GM12878 (cell line): ENCODE results near the gene NLRP5. TPM values are rescaled to one million over a fixed set of nuclear protein-coding genes. Genes with fewer than 3 reads are reported as not detected.

Source experiments
- ATAC-seq: fragments of 200-7000 bp; cut with Tn5 transposase; 3 replicates; pipeline ENCODE4 v1.9.1; 2020; ENCODE audit warnings: mild to moderate bottlenecking, moderate library complexity
- BruUV-seq: library from RNA; stranded (reverse); fragments of 400-500 nt; replicated peaks from 2 replicates; lab custom pipeline; 2021; lab: Mats Ljungman, UMichigan
- CTCF ChIA-PET: fragments of 300-600 bp; sonication (Branson Sonifier 250); formaldehyde crosslinking; extraction: SDS; loops from one replicate; lab custom pipeline; 2021; ENCODE audit warnings: inconsistent platforms; lab: Yijun Ruan, JAX
- POLR2A ChIA-PET: fragments of 350-600 bp; formaldehyde crosslinking; extraction: SDS; loops from one replicate; lab custom pipeline; 2021; ENCODE audit warnings: inconsistent platforms; lab: Charles Lee
- RAD21 ChIA-PET: fragments of 300-600 bp; sonication (Branson Sonifier 250); formaldehyde crosslinking; loops from one replicate; lab custom pipeline; 2023; ENCODE audit warnings: antibody characterized with exemption; ENCODE audit not compliant: unreplicated experiment; lab: Charles Lee
- SMC1A ChIA-PET: fragments of 300-600 bp; sonication (Branson Sonifier 250); formaldehyde crosslinking; loops from one replicate; lab custom pipeline; 2023; ENCODE audit not compliant: unreplicated experiment, uncharacterized antibody; lab: Charles Lee
- DNase-seq: peaks from one replicate; pipeline ENCODE4 v3.0.0-alpha.2; 2011; ENCODE audit warnings: low read depth, low spot score
- FAIRE-seq: peaks from 3 replicates; lab custom pipeline; 2011; peaks lifted over from hg19 to GRCh38; lab: Jason Lieb, UNC
- H2AFZ ChIP-seq: 2 replicates; pipeline ENCODE4 v1.6.0; 2011; ENCODE audit warnings: low read depth, low read length, control low read depth; ENCODE audit not compliant: control insufficient read depth
- H3K27ac ChIP-seq: 2 replicates; pipeline ENCODE4 v1.5.1; 2011; ENCODE audit warnings: control low read depth; ENCODE audit not compliant: control insufficient read depth, insufficient read depth
- H3K27me3 ChIP-seq, 2 experiments: replicated peaks in 1 of 2; 2 replicates each; pipeline versions ENCODE4 v1.6.0 to v1.6.1; 2011; ENCODE audit warnings: low read length in 1 of 2; ENCODE audit not compliant: control insufficient read depth in 2 of 2, insufficient read depth in 2 of 2
- H3K36me3 ChIP-seq, 2 experiments: 2 replicates each; pipeline ENCODE4 v1.5.1; 2011; ENCODE audit warnings: low read length in 1 of 2; ENCODE audit not compliant: control insufficient read depth in 2 of 2, insufficient read depth in 2 of 2
- H3K4me1 ChIP-seq: 2 replicates; pipeline ENCODE4 v1.6.1; 2011; ENCODE audit warnings: mild to moderate bottlenecking, low read length, moderate library complexity, mixed read lengths; ENCODE audit not compliant: control insufficient read depth, insufficient read depth
- H3K4me2 ChIP-seq: 2 replicates; pipeline ENCODE4 v1.6.0; 2011; ENCODE audit warnings: control low read depth; ENCODE audit not compliant: control insufficient read depth, insufficient read depth
- H3K4me3 ChIP-seq: fragments of 200-600 bp; sonication (generic); 2 replicates; pipeline ENCODE4 v1.5.1; 2016
- H3K79me2 ChIP-seq: 2 replicates; pipeline ENCODE4 v1.6.0; 2011; ENCODE audit warnings: low read length; ENCODE audit not compliant: control insufficient read depth, insufficient read depth
- H3K9ac ChIP-seq: 2 replicates; pipeline ENCODE4 v1.8.0; 2011; ENCODE audit warnings: low read length, control low read depth, mixed read lengths; ENCODE audit not compliant: control insufficient read depth, insufficient read depth
- H3K9me3 ChIP-seq: replicated peaks from 3 replicates; pipeline ENCODE4 v1.5.1; 2011; ENCODE audit warnings: mild to moderate bottlenecking, low read length; ENCODE audit not compliant: control insufficient read depth, insufficient read depth
- H4K20me1 ChIP-seq: 2 replicates; pipeline ENCODE4 v1.6.0; 2011; ENCODE audit not compliant: control insufficient read depth, insufficient read depth
- ATF7 ChIP-seq: fragments of 450-650 bp; IDR thresholded peaks from 2 replicates; pipeline ENCODE4 v1.6.1; 2016; ENCODE audit warnings: low read depth, mild to moderate bottlenecking
- BHLHE40 ChIP-seq, 2 experiments: fragments of 450-650 bp in 1 of 2; IDR thresholded peaks; 2 replicates each; pipeline ENCODE4 v1.6.1; 2011 to 2017; ENCODE audit warnings: low read depth in 2 of 2, borderline replicate concordance in 1 of 2, improper control_type of control experiment in 1 of 2, low read length in 1 of 2, mild to moderate bottlenecking in 1 of 2
- BMI1 ChIP-seq: fragments of 450-650 bp; IDR thresholded peaks from 2 replicates; pipeline ENCODE4 v1.6.1; 2016; ENCODE audit warnings: mild to moderate bottlenecking, moderate library complexity, borderline replicate concordance
- CHD1 ChIP-seq: IDR thresholded peaks from 2 replicates; pipeline ENCODE4 v1.6.1; 2012; ENCODE audit warnings: low read depth, low read length, improper control_type of control experiment
- E2F8 ChIP-seq: fragments of 450-650 bp; IDR thresholded peaks from 2 replicates; pipeline ENCODE4 v1.6.1; 2018; ENCODE audit warnings: mild to moderate bottlenecking, low read depth, moderate library complexity; ENCODE audit not compliant: partially characterized antibody
- EP300 ChIP-seq, 2 experiments: fragments of 150-350 bp in 1 of 2; IDR thresholded peaks; 2 replicates each; pipeline ENCODE4 v1.6.1; 2011 to 2012; ENCODE audit warnings: low read depth in 2 of 2, low read length in 2 of 2, borderline replicate concordance in 1 of 2, improper control_type of control experiment in 1 of 2, inconsistent platforms in 1 of 2; ENCODE audit not compliant: control insufficient read depth in 1 of 2
- GABPA ChIP-seq: IDR thresholded peaks from 2 replicates; pipeline ENCODE4 v1.6.1; 2014; ENCODE audit warnings: antibody characterized with exemption, low read depth, mild to moderate bottlenecking, inconsistent platforms
- HDAC2 ChIP-seq: fragments of 200-600 bp; sonication (generic); IDR thresholded peaks from 2 replicates; pipeline ENCODE4 v1.6.1; 2017
- MYB ChIP-seq: fragments of 150-350 bp; IDR thresholded peaks from 2 replicates; pipeline ENCODE4 v1.6.1; 2014; ENCODE audit warnings: mild to moderate bottlenecking, low read depth, low read length, borderline replicate concordance
- MYC ChIP-seq: IDR thresholded peaks from 2 replicates; pipeline ENCODE4 v1.6.1; 2011; ENCODE audit warnings: mild to moderate bottlenecking, low read length, moderate library complexity, inconsistent platforms; ENCODE audit not compliant: insufficient read depth, insufficient replicate concordance, insufficient read length, severe bottlenecking
- NRF1 ChIP-seq: conservative IDR thresholded peaks from 2 replicates; pipeline ENCODE4 v1.6.1; 2011; ENCODE audit warnings: mild to moderate bottlenecking, low read depth, low read length, improper control_type of control experiment
- PML ChIP-seq: IDR thresholded peaks from 2 replicates; pipeline ENCODE4 v1.6.1; 2012; ENCODE audit warnings: low read length, inconsistent platforms
- RAD51 ChIP-seq: fragments of 450-650 bp; IDR thresholded peaks from 2 replicates; pipeline ENCODE4 v1.6.1; 2016; ENCODE audit warnings: moderate library complexity, mild to moderate bottlenecking, inconsistent platforms
- SMAD1 ChIP-seq: fragments of 450-650 bp; IDR thresholded peaks from 2 replicates; pipeline ENCODE4 v1.6.1; 2018; ENCODE audit warnings: mild to moderate bottlenecking, low read depth; ENCODE audit not compliant: partially characterized antibody
- STAT1 ChIP-seq: fragments of 450-650 bp; conservative IDR thresholded peaks from 2 replicates; pipeline ENCODE4 v1.6.1; 2014; ENCODE audit warnings: antibody characterized with exemption, mild to moderate bottlenecking
- TCF7 ChIP-seq: IDR thresholded peaks from 2 replicates; pipeline ENCODE4 v1.6.1; 2014; ENCODE audit warnings: antibody characterized with exemption, borderline replicate concordance
- USF2 ChIP-seq: IDR thresholded peaks from 2 replicates; pipeline ENCODE4 v1.6.1; 2011; ENCODE audit warnings: low read depth, low read length, improper control_type of control experiment, borderline replicate concordance
- ZZZ3 ChIP-seq: IDR thresholded peaks from 2 replicates; pipeline ENCODE4 v1.6.1; 2011; ENCODE audit warnings: low read depth; ENCODE audit not compliant: control insufficient read depth, insufficient read length
- whole genome bisulfite sequencing: methylation state at CpG from one replicate; pipeline ENCODE4 v1.1.6; 2016; ENCODE audit warnings: low lambda C conversion rate; ENCODE audit not compliant: insufficient replicate concordance, insufficient coverage; ENCODE audit errors: missing lambda C conversion rate; 5-methylcytosine and 5-hydroxymethylcytosine counted together
- in situ Hi-C: fragments of 300-500 bp; cut with MboI; formaldehyde crosslinking; loops from 9 replicates; pipeline ENCODE4 v1.14.3; 2018; ENCODE audit warnings: mixed read lengths
- intact Hi-C: fragments of 100-400 bp; cut with micrococcal nuclease; formaldehyde crosslinking; loops from one replicate; pipeline ENCODE4 v1.14.2; 2022; ENCODE audit not compliant: unreplicated experiment
- polyA plus RNA-seq, 11 experiments: library from polyadenylated mRNA; depleted of rRNA in 4 of 11; unstranded in 6 of 11; stranded (reverse) in 5 of 11; fragments of >200 nt; fragmentation: Nextera tagmentation in 4 of 11; fragmentation: Illumina TruSeq in 1 of 11; extraction: Ambion mirVana in 4 of 11; extraction: Trizol in 1 of 11; gene quantifications; 1 replicate in 1 of 11; 2 replicates in 10 of 11; pipeline versions ENCODE4 v1.2.1 to v1.2.3, GENCODE V29; 2011 to 2016; ENCODE audit warnings: inconsistent platforms in 2 of 11, missing spikeins in 2 of 11, low read depth in 1 of 11
- total RNA-seq, 4 experiments: library from RNA; depleted of rRNA in 3 of 4; stranded (reverse); fragments of >200 nt in 3 of 4; fragmentation: Illumina TruSeq in 1 of 4; extraction: Trizol in 1 of 4; gene quantifications; 2 replicates each; pipeline versions ENCODE4 v1.2.1 to v1.2.3, GENCODE V29; 2013 to 2021
- TF ChIP-seq, protein P1 (sequence below): IDR thresholded peaks from 2 replicates; pipeline ENCODE4 v1.6.1; 2012; ENCODE audit warnings: low read depth, low read length, improper control_type of control experiment

Gene NLRP5
- total and polyA plus RNA-seq, 10 of the 15 experiments (the other 5 are each of a cell fraction or from before 2014, with no cell fraction given) = 0.01 TPM; not detected in 9

GRCh38 chr19:56106993-56107392, 120.4 kb downstream of the NLRP5 start (continued):
- TF ChIP-seq EP300 (IDR thresholded peaks at IDR 0.05; ENCODE audit: borderline replicate concordance in 1 of 2, control insufficient read depth in 1 of 2, low read depth in 2 of 2, low read length in 2 of 2) = no peak
- no peak for TF ChIP-seq PML
- no peak for TF ChIP-seq TCF7
- TF ChIP-seq GABPA = no peak
- TF ChIP-seq NRF1 = no peak
- TF ChIP-seq USF2 = no peak
- TF ChIP-seq ZZZ3 = no peak
- TF ChIP-seq, all 136 proteins: peak for 0

DNA sequence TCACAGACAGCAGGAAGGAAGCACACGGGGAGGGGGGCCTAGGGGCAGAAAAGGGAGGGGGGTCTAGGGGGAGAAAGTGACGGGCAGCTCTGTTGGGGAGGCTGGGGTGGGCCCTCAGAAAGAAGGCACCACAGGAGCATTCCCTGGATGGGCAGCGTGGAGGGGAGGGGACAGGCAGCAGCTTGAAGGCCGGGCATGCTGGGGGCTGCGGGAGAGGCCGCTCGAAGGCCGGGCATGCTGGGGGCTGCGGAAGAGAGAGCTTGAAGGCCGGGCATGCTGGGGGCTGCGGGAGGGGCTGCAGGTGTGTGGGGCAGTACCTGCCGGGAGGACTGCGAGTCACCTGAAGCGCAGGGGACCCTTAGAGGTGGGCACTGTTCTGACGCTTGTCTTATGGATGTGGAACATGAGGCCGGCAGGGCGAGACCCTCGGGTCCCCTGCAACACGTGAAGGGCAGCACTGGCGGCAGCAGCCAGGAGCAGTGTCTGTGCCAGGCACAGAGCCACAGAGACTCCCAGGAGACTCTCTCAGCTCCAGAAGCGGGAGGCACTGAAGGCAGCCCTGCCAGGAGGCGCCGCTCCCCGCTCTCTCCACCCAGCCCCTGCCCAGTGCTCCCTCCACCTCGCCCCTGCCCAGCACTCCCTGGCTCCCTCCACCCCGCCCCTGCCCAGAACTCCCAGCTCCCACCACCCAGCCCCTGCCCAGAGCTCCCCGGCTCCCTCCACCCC, 121.2 kb downstream of the NLRP5 start:
- Histone ChIP-seq H3K27ac (no peak overlapping the region), H3K4me3 (no peak overlapping the region), H3K36me3 (peaks cover 0 to 14% of the 10 kb centered on the region in 2 experiments; a peak in 3 of 4 replicates), H3K9ac (no peak overlapping the region), H4K20me1 (no peaks in the 10 kb centered on the region; the same call in 1 of the 2 replicates), H3K4me1 (peaks cover 35% of the 10 kb centered on the region), H3K4me2 (no peak overlapping the region), H3K27me3 (no peaks in the 10 kb centered on the region), H2AFZ (no peak overlapping the region), H3K79me2 (peaks cover 71% of the 10 kb centered on the region), H3K9me3 (no peaks in the 10 kb centered on the region)
- ChIA-PET POLR2A (no interaction called here), SMC1A (no interaction called here), CTCF (no interaction called here), RAD21 (no interaction called here)
- in situ Hi-C loops (no loop called here), intact Hi-C loops (no loop called here)
- no peak for ATAC-seq
- DNase-seq = no peak
- BruUV-seq = no TSS peak
- no peak for FAIRE-seq
- 89% methylated on average over 18 of the region's 27 CpGs for WGBS
- TF ChIP-seq SMAD1 = no peak
- TF ChIP-seq CHD1 = no peak
- TF ChIP-seq STAT1 = no peak
- no peak for TF ChIP-seq MYB
- TF ChIP-seq BMI1 = no peak
- TF ChIP-seq MYC = no peak
- no peak for TF ChIP-seq RAD51
- TF ChIP-seq BHLHE40 (IDR thresholded peaks at IDR 0.05; ENCODE audit: borderline replicate concordance in 1 of 2, low read depth in 2 of 2, low read length in 1 of 2) = no peak
- TF ChIP-seq ATF7 = no peak
- TF ChIP-seq HDAC2 = no peak
- TF ChIP-seq E2F8 = no peak
- TF ChIP-seq, protein P1, sequence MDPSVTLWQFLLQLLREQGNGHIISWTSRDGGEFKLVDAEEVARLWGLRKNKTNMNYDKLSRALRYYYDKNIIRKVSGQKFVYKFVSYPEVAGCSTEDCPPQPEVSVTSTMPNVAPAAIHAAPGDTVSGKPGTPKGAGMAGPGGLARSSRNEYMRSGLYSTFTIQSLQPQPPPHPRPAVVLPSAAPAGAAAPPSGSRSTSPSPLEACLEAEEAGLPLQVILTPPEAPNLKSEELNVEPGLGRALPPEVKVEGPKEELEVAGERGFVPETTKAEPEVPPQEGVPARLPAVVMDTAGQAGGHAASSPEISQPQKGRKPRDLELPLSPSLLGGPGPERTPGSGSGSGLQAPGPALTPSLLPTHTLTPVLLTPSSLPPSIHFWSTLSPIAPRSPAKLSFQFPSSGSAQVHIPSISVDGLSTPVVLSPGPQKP = no peak
